SK-N-SH (cell line): ENCODE measurements around the gene HDAC8. TPM values are rescaled to one million over a fixed set of nuclear protein-coding genes. Genes with fewer than 3 reads are reported as not detected.

Experiments used
- CTCF ChIA-PET: fragments of 300-600, 350-600 bp; formaldehyde crosslinking; extraction: SDS; loops from one replicate; lab custom pipeline; 2021; lab: Yijun Ruan, JAX
- POLR2A ChIA-PET: fragments of 350-600 bp; sonication (Branson Sonifier 250); formaldehyde crosslinking; extraction: SDS; loops from one replicate; lab custom pipeline; 2020; ENCODE audit warnings: antibody characterized with exemption, inconsistent platforms; lab: Yijun Ruan, JAX
- DNase-seq: peaks from one replicate; pipeline ENCODE4 v3.0.0; 2012
- H2AFZ ChIP-seq: fragments of 200-600 bp; sonication (generic); 2 replicates; pipeline ENCODE4 v1.8.1; 2016; ENCODE audit warnings: antibody characterized with exemption, mild to moderate bottlenecking, low read depth
- H3F3A ChIP-seq: fragments of 200-600 bp; sonication (generic); replicated peaks from 2 replicates; pipeline ENCODE3; 2016; ENCODE audit warnings: antibody characterized with exemption, mild to moderate bottlenecking; ENCODE audit not compliant: insufficient read depth
- H3K27ac ChIP-seq, 2 experiments: fragments of 200-500 bp in 1 of 2; fragments of 200-600 bp in 1 of 2; sonication (Bioruptor generic) in 1 of 2; sonication (generic), shearing (Covaris generic) in 1 of 2; 2 replicates each; pipeline versions ENCODE4 v1.5.1 to v1.6.1; 2014 to 2016; ENCODE audit warnings: low read depth in 2 of 2, inconsistent platforms in 1 of 2, low read length in 1 of 2, mild to moderate bottlenecking in 1 of 2, mixed read lengths in 1 of 2
- H3K27me3 ChIP-seq: fragments of 200-600 bp; sonication (generic), shearing (Covaris generic); 2 replicates; pipeline ENCODE4 v1.6.1; 2016; ENCODE audit warnings: mixed run types; ENCODE audit not compliant: insufficient read depth
- H3K36me3 ChIP-seq, 2 experiments: fragments of 200-500 bp in 1 of 2; fragments of 200-600 bp in 1 of 2; sonication (Bioruptor generic) in 1 of 2; sonication (generic) in 1 of 2; replicated peaks in 1 of 2; 2 replicates each; pipeline versions ENCODE3 to v1.5.1; 2014 to 2016; ENCODE audit warnings: low read length in 1 of 2, mild to moderate bottlenecking in 1 of 2; ENCODE audit not compliant: insufficient read depth in 2 of 2, control insufficient read depth in 1 of 2
- H3K4me1 ChIP-seq, 2 experiments: fragments of 200-500 bp in 1 of 2; fragments of 200-600 bp in 1 of 2; sonication (Bioruptor generic) in 1 of 2; sonication (generic), shearing (Covaris generic) in 1 of 2; 2 replicates each; pipeline versions ENCODE4 v1.5.1 to v1.6.1; 2014 to 2016; ENCODE audit warnings: low read depth in 1 of 2, low read length in 1 of 2, mixed run types in 1 of 2; ENCODE audit not compliant: insufficient read depth in 2 of 2, control insufficient read depth in 1 of 2
- H3K4me2 ChIP-seq: fragments of 200-600 bp; sonication (generic), shearing (Covaris generic); 2 replicates; pipeline ENCODE4 v1.6.1; 2017; ENCODE audit warnings: mixed run types
- H3K4me3 ChIP-seq, 2 experiments: fragments of 200-500 bp in 1 of 2; fragments of 200-600 bp in 1 of 2; sonication (Bioruptor generic) in 1 of 2; sonication (generic), shearing (Covaris generic) in 1 of 2; 2 replicates each; pipeline versions ENCODE4 v1.5.1 to v1.8.1; 2014 to 2016; ENCODE audit warnings: low read depth in 2 of 2, inconsistent platforms in 1 of 2, low read length in 1 of 2, mild to moderate bottlenecking in 1 of 2, mixed read lengths in 1 of 2, moderate library complexity in 1 of 2
- H3K79me2 ChIP-seq: fragments of 200-600 bp; sonication (generic); 2 replicates; pipeline ENCODE4 v1.8.1; 2017; ENCODE audit warnings: mild to moderate bottlenecking; ENCODE audit not compliant: insufficient read depth
- H3K9ac ChIP-seq: fragments of 200-600 bp; sonication (generic); 2 replicates; pipeline ENCODE4 v1.6.1; 2017; ENCODE audit warnings: mixed run types
- H3K9me2 ChIP-seq: fragments of 200-600 bp; sonication (generic); 2 replicates; pipeline ENCODE4 v1.6.1; 2017; ENCODE audit warnings: mixed run types
- H3K9me3 ChIP-seq: fragments of 200-600 bp; sonication (generic); 2 replicates; pipeline ENCODE4 v1.6.1; 2017; ENCODE audit warnings: mixed run types, mild to moderate bottlenecking, moderate library complexity
- H4K20me1 ChIP-seq: fragments of 200-600 bp; sonication (generic); 2 replicates; pipeline ENCODE4 v1.6.1; 2017; ENCODE audit warnings: mild to moderate bottlenecking, mixed run types; ENCODE audit not compliant: insufficient read depth
- EZH2phosphoT487 ChIP-seq: fragments of 200-600 bp; sonication (generic); IDR thresholded peaks from 2 replicates; pipeline ENCODE4 v1.6.1; 2017; ENCODE audit warnings: low read depth, mixed run types, mild to moderate bottlenecking, antibody characterized with exemption, moderate library complexity, borderline replicate concordance
- FOXM1 ChIP-seq: IDR thresholded peaks from 2 replicates; pipeline ENCODE4 v1.4.0; 2012; ENCODE audit warnings: low read depth, mild to moderate bottlenecking
- GATA2 ChIP-seq: sonication (generic); formaldehyde crosslinking; IDR thresholded peaks from 2 replicates; pipeline ENCODE4 v1.5.0; 2020; ENCODE audit warnings: mild to moderate bottlenecking, missing genetic modification reagents
- JUND ChIP-seq: IDR thresholded peaks from 2 replicates; pipeline ENCODE4 v1.4.0; 2012
- MAX ChIP-seq: IDR thresholded peaks from 2 replicates; pipeline ENCODE4 v1.4.0; 2012; ENCODE audit warnings: low read depth
- NFIC ChIP-seq: IDR thresholded peaks from 2 replicates; pipeline ENCODE4 v1.4.0; 2012; ENCODE audit warnings: borderline replicate concordance
- RAD21 ChIP-seq: IDR thresholded peaks from 2 replicates; pipeline ENCODE4 v1.6.1; 2012; ENCODE audit warnings: mild to moderate bottlenecking, low read length
- REST ChIP-seq: IDR thresholded peaks from 2 replicates; pipeline ENCODE4 v1.6.1; 2012; ENCODE audit warnings: mild to moderate bottlenecking, low read depth, low read length, moderate library complexity
- TAF1 ChIP-seq: IDR thresholded peaks from 2 replicates; pipeline ENCODE4 v1.6.1; 2012; ENCODE audit warnings: low read depth, mild to moderate bottlenecking, low read length, moderate library complexity, borderline replicate concordance
- YY1 ChIP-seq: IDR thresholded peaks from 2 replicates; pipeline ENCODE4 v1.4.0; 2012; ENCODE audit warnings: low read depth, mild to moderate bottlenecking
- ZBTB33 ChIP-seq: IDR thresholded peaks from 2 replicates; pipeline ENCODE4 v1.4.0; 2012; ENCODE audit warnings: low read depth, borderline replicate concordance
- WGBS: methylation state at CpG from one replicate; pipeline ENCODE4 v1.1.6; 2017; ENCODE audit warnings: low lambda C conversion rate; 5-methylcytosine and 5-hydroxymethylcytosine counted together
- polyA plus RNA-seq, 3 experiments: library from polyadenylated mRNA; depleted of rRNA; stranded (reverse); fragments of >200 nt; gene quantifications; 2 replicates each; pipeline ENCODE4 v1.2.3, GENCODE V29; 2012

Gene HDAC8
- polyA plus RNA-seq, 1 of the 3 experiments (the other 2 are of a cell fraction): 30.6 TPM

- H3K9me2 ChIP-seq: no peaks in the 10 kb centered on the region
- POLR2A ChIA-PET: interaction anchor here (1.6 kb wide), 1 partner anchor 28 kb away, joined by 4 read pairs; the partner anchor contains the start of gene RPS4X
- no peaks in the 10 kb centered on the region for H3K36me3 ChIP-seq
- H3K4me3 ChIP-seq: peak overlapping the region; percentile 50 to 54
- H3K27ac ChIP-seq: no peak overlapping the region
- H3K4me2 ChIP-seq: peak overlapping the region; percentile 99
- CTCF ChIA-PET: interaction anchor here (3.5 kb wide), 1 partner anchor 28 kb away, joined by 12 read pairs; the partner anchor contains the start of gene RPS4X
- 10% methylated on average over 13 of the region's 26 CpGs for WGBS
- DNase-seq: peak; percentile 73
- no peak overlapping the region for H3K9ac ChIP-seq
- H3K79me2 ChIP-seq: no peaks in the 10 kb centered on the region
- no peaks in the 10 kb centered on the region for H3F3A ChIP-seq
- peaks cover 0 to 30% of the 10 kb centered on the region in 2 experiments; a peak in 1 of 4 replicates for H3K4me1 ChIP-seq
- TF ChIP-seq FOXM1: no peak
- no peak for TF ChIP-seq JUND
- TF ChIP-seq NFIC: no peak
- TF ChIP-seq, all 33 proteins: peak for 0
- Histone ChIP-seq H4K20me1 (no peaks in the 10 kb centered on the region), H2AFZ (peak overlapping the region; percentile 79), H3K9me3 (no peaks in the 10 kb centered on the region), H3K27me3 (peaks cover 76% of the 10 kb centered on the region)
These were observed 267.8 kb downstream of the HDAC8 start for GRCh38 chrX:72304877-72305276.

GRCh38 chrX:72301781-72302180 lies 270.9 kb downstream of the HDAC8 start:
- no peak overlapping the region for H3K9ac ChIP-seq
- H3K27ac ChIP-seq: no peak overlapping the region
- H2AFZ ChIP-seq: no peak overlapping the region
- no peaks in the 10 kb centered on the region for H4K20me1 ChIP-seq
- no peaks in the 10 kb centered on the region for H3K9me2 ChIP-seq
- no peaks in the 10 kb centered on the region for H3K36me3 ChIP-seq
- no peaks in the 10 kb centered on the region for H3K9me3 ChIP-seq
- 36% methylated on average over 7 of the region's 9 CpGs for WGBS
- no peaks in the 10 kb centered on the region for H3K79me2 ChIP-seq
- CTCF ChIA-PET: interaction anchor here (2.5 kb wide), 1 partner anchor 24 kb away, joined by 8 read pairs; the partner anchor contains the start of gene RPS4X
- no peak for DNase-seq
- no peak overlapping the region for H3K4me2 ChIP-seq
- POLR2A ChIA-PET: no interaction called here
- no peak overlapping the region for H3K4me3 ChIP-seq
- peaks cover 0 to 13% of the 10 kb centered on the region in 2 experiments; a peak in 1 of 4 replicates for H3K4me1 ChIP-seq
- H3F3A ChIP-seq: no peaks in the 10 kb centered on the region
- TF ChIP-seq TAF1 (no peak), MAX (no peak), GATA2 (no peak), RAD21 (no peak), EZH2phosphoT487 (no peak), ZBTB33 (no peak), REST (no peak), FOXM1 (no peak), YY1 (no peak)
- H3K27me3 ChIP-seq: peaks cover 58% of the 10 kb centered on the region
